ENCODE data around the gene KARS1. TPM values are rescaled to one million over a fixed set of nuclear protein-coding genes. Genes with fewer than 3 reads are reported as not detected.

KARS1 gene
- total RNA-seq, 2 experiments from 2014 or later, result 126 to 172 TPM

DNA sequence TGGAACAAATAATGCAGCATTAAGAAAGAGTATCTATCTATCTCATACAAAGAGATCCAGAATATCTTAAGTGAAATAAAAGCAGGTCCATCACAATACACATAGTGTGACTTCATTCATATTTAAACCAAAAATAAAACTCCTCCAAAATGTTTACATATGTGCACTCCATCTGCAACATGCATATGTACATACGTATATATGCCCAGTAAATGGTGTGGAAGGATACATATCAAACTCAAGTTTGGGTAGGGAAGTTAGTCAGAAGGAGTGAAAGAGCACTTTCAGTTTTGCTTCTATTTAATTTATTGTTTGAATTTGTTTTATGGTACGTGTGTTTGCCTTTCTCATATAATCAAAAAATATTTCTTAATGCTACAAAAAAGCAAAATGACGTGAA is 12.4 kb downstream of the KARS1 start:
- TF ChIP-seq CTCF (conservative IDR thresholded peaks at IDR 0.05; ENCODE audit: low read length), result no peak
- no peak for TF ChIP-seq EZH2phosphoT487 (IDR thresholded peaks at IDR 0.05; ENCODE audit: borderline replicate concordance, low read depth, low read length)
- POLR2A ChIA-PET, result no interaction called here
- no TSS peak for BruUV-seq (replicated peaks)
- H3K79me2 ChIP-seq (ENCODE audit: insufficient read depth, low read depth, low read length), result no peaks in the 10 kb centered on the region
- intact Hi-C loops (cut with micrococcal nuclease; ENCODE audit: unreplicated experiment), result no loop called here
- no peaks in the 10 kb centered on the region for H3K9me2 ChIP-seq (ENCODE audit: insufficient read depth, low read length)
- no peaks in the 10 kb centered on the region for H3K4me1 ChIP-seq (ENCODE audit: insufficient read depth, low read length, poor library complexity, severe bottlenecking)
- H2AFZ ChIP-seq (ENCODE audit: low read length), result no peak overlapping the region
- no peaks in the 10 kb centered on the region for H4K20me1 ChIP-seq (ENCODE audit: insufficient read depth, low read length)
- H3K27ac ChIP-seq (ENCODE audit: low read depth, low read length, poor library complexity, severe bottlenecking), result no peak overlapping the region
- peaks cover 98% of the 10 kb centered on the region for H3K36me3 ChIP-seq (ENCODE audit: insufficient read depth, low read length)
- CTCF ChIA-PET (ENCODE audit: unreplicated experiment), result no interaction called here
- no peak overlapping the region for H3K4me3 ChIP-seq (ENCODE audit: low read depth, low read length, poor library complexity, severe bottlenecking)
- no peak overlapping the region for H3K4me2 ChIP-seq (ENCODE audit: low read length)
- H3K9me3 ChIP-seq (ENCODE audit: low read length), result no peaks in the 10 kb centered on the region
- no peak for DNase-seq (ENCODE audit: low spot score)

- Histone ChIP-seq H3K36me3 (ENCODE audit: insufficient read depth, low read length) (peaks cover 98% of the 10 kb centered on the region), H3K4me3 (ENCODE audit: low read depth, low read length, poor library complexity, severe bottlenecking) (no peak overlapping the region), H4K20me1 (ENCODE audit: insufficient read depth, low read length) (no peaks in the 10 kb centered on the region), H3K79me2 (ENCODE audit: insufficient read depth, low read depth, low read length) (no peaks in the 10 kb centered on the region), H3K27ac (ENCODE audit: low read depth, low read length, poor library complexity, severe bottlenecking) (no peak overlapping the region), H3K9me2 (ENCODE audit: insufficient read depth, low read length) (no peaks in the 10 kb centered on the region), H3K4me2 (ENCODE audit: low read length) (no peak overlapping the region), H3K4me1 (ENCODE audit: insufficient read depth, low read length, poor library complexity, severe bottlenecking) (no peaks in the 10 kb centered on the region), H3K9me3 (ENCODE audit: low read length) (no peaks in the 10 kb centered on the region), H2AFZ (ENCODE audit: low read length) (no peak overlapping the region)
- no peak for TF ChIP-seq EZH2phosphoT487 (IDR thresholded peaks at IDR 0.05; ENCODE audit: borderline replicate concordance, low read depth, low read length)
- no peak for TF ChIP-seq CTCF (conservative IDR thresholded peaks at IDR 0.05; ENCODE audit: low read length)
- DNase-seq (ENCODE audit: low spot score), result no peak
- ChIA-PET POLR2A (interaction anchor here (0.5 to 2.1 kb wide), 7 partner anchors 9 to 113 kb away, joined by 3 to 6 read pairs (median 4); no protein-coding TSS in a partner anchor), CTCF (ENCODE audit: unreplicated experiment) (no interaction called here)
- intact Hi-C loops (cut with micrococcal nuclease; ENCODE audit: unreplicated experiment), result no loop called here
- no TSS peak for BruUV-seq (replicated peaks)
Observed at GRCh38 chr16:75632857-75633256, 14.6 kb downstream of the KARS1 start.

DNA sequence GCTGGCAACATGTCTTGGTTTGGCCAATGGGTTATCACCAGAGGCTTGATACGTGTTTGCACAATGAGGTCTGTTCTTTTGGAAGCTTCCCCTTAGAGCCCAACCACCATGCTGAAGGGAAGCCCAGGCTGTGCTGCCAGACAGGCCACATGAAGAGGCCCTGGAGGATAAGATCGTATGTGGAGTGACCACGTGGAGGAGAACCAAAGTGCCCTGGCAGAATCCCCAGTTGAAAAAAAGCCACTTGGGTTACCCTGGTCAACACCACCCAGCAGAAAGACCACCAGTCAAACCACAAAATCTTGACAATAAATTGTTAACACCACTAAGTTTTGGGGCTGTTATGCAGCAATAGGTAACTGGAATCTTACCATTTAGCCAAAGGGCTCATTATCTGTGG is 17.4 kb downstream of the KARS1 start:
- POLR2A ChIA-PET, result interaction anchor here (1.5 to 1.7 kb wide), 2 partner anchors 17 to 19 kb away, joined by 5 to 8 read pairs; partner anchors contain the start of genes KARS1 and TERF2IP

More for the DNA sequence above, 17.4 kb downstream of the KARS1 start:
- no peaks in the 10 kb centered on the region for H3K9me3 ChIP-seq (ENCODE audit: low read length)
- no peak for DNase-seq (ENCODE audit: low spot score)
- H2AFZ ChIP-seq (ENCODE audit: low read length), result no peak overlapping the region
- intact Hi-C loops (cut with micrococcal nuclease; ENCODE audit: unreplicated experiment), result no loop called here
- BruUV-seq (replicated peaks), result no TSS peak
- H3K36me3 ChIP-seq (ENCODE audit: insufficient read depth, low read length), result peaks cover 98% of the 10 kb centered on the region
- no peak overlapping the region for H3K4me2 ChIP-seq (ENCODE audit: low read length)
- TF ChIP-seq EZH2phosphoT487 (IDR thresholded peaks at IDR 0.05; ENCODE audit: borderline replicate concordance, low read depth, low read length) (no peak), CTCF (conservative IDR thresholded peaks at IDR 0.05; ENCODE audit: low read length) (no peak)
- H3K4me3 ChIP-seq (ENCODE audit: low read depth, low read length, poor library complexity, severe bottlenecking), result no peak overlapping the region
- CTCF ChIA-PET (ENCODE audit: unreplicated experiment), result no interaction called here
- H4K20me1 ChIP-seq (ENCODE audit: insufficient read depth, low read length), result no peaks in the 10 kb centered on the region
- H3K9me2 ChIP-seq (ENCODE audit: insufficient read depth, low read length), result no peaks in the 10 kb centered on the region
- H3K79me2 ChIP-seq (ENCODE audit: insufficient read depth, low read depth, low read length), result no peaks in the 10 kb centered on the region
- H3K27ac ChIP-seq (ENCODE audit: low read depth, low read length, poor library complexity, severe bottlenecking), result no peak overlapping the region
- no peaks in the 10 kb centered on the region for H3K4me1 ChIP-seq (ENCODE audit: insufficient read depth, low read length, poor library complexity, severe bottlenecking)
